Karpas-422 (cell line): ENCODE data around the gene SLC16A2. TPM values are rescaled to one million over a fixed set of nuclear protein-coding genes. Genes with fewer than 3 reads are reported as not detected.

Experiments used
- DNase-seq: peaks from one replicate; pipeline ENCODE4 v3.0.0-alpha.2; 2015
- H2AFZ ChIP-seq: fragments of 200-600 bp; sonication (generic); 2 replicates; pipeline ENCODE4 v1.6.1; 2014; ENCODE audit warnings: antibody characterized with exemption, low read length, mixed read lengths
- H3K27ac ChIP-seq: fragments of 200-600 bp; sonication (generic); 2 replicates; pipeline ENCODE4 v1.5.1; 2014; ENCODE audit warnings: mild to moderate bottlenecking, low read length, moderate library complexity
- H3K27me3 ChIP-seq: fragments of 200-600 bp; sonication (generic); 2 replicates; pipeline ENCODE4 v1.6.1; 2014; ENCODE audit warnings: low read length, mixed read lengths
- H3K36me3 ChIP-seq: fragments of 200-600 bp; sonication (generic); 2 replicates; pipeline ENCODE4 v1.6.1; 2014; ENCODE audit warnings: low read length, mixed read lengths; ENCODE audit not compliant: insufficient read depth
- H3K4me1 ChIP-seq: fragments of 200-600 bp; sonication (generic); 2 replicates; pipeline ENCODE4 v1.6.1; 2014; ENCODE audit warnings: mild to moderate bottlenecking, low read length, mixed read lengths
- H3K4me2 ChIP-seq: fragments of 200-600 bp; sonication (generic); 2 replicates; pipeline ENCODE4 v1.6.1; 2014; ENCODE audit warnings: low read length, low read depth, mild to moderate bottlenecking; ENCODE audit not compliant: poor library complexity, severe bottlenecking
- H3K4me3 ChIP-seq: fragments of 200-600 bp; sonication (generic); 2 replicates; pipeline ENCODE4 v1.5.1; 2014; ENCODE audit warnings: mild to moderate bottlenecking, antibody characterized with exemption, low read length, mixed read lengths
- H3K79me2 ChIP-seq: fragments of 200-600 bp; sonication (generic); 2 replicates; pipeline ENCODE4 v1.6.1; 2014; ENCODE audit warnings: mild to moderate bottlenecking, low read length, mixed read lengths
- H3K9ac ChIP-seq: fragments of 200-600 bp; sonication (generic); 2 replicates; pipeline ENCODE4 v1.6.0; 2014; ENCODE audit warnings: low read length
- H3K9me2 ChIP-seq: fragments of 200-600 bp; sonication (generic), shearing (Covaris generic); replicated peaks from 2 replicates; pipeline ENCODE4 v1.6.0; 2014; ENCODE audit warnings: mild to moderate bottlenecking, low read length, moderate library complexity; ENCODE audit not compliant: insufficient read depth
- H3K9me3 ChIP-seq: fragments of 300-700, 200-600 bp; sonication (generic); 2 replicates; pipeline ENCODE4 v1.6.1; 2014; ENCODE audit warnings: low read length, mixed read lengths
- H4K20me1 ChIP-seq: fragments of 200-600 bp; sonication (generic); 2 replicates; pipeline ENCODE4 v1.6.1; 2014; ENCODE audit warnings: mild to moderate bottlenecking, antibody characterized with exemption, low read length, low read depth; ENCODE audit not compliant: insufficient read depth
- total RNA-seq: library from RNA; depleted of rRNA; stranded (reverse); fragments of >200 nt; shearing (Covaris generic); gene quantifications from 2 replicates; pipeline ENCODE4 v1.2.3, GENCODE V29; 2014; ENCODE audit warnings: low replicate concordance

The SLC16A2 gene
- total RNA-seq, 1 experiment from 2014 or later = not detected

DNA sequence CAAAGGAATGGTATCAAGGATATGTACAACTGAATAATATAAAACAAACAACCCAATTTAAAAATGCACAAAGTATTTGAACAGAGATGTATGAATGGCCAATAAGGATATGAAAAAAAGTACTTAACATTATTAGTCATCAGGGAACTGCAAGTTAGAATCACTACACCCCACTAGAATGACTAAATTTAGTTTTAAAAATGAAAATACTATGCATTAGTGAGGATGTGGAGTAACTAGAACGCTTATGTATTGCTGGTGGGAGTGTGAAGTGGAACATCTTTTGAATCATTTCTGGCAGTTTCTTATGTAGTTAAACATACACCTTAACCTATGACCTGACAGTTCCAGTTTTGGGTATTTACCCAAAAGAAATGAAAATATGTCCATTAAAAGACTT, 13.0 kb upstream of the SLC16A2 start:
- Histone ChIP-seq H3K9ac (no peak overlapping the region), H4K20me1 (no peaks in the 10 kb centered on the region), H3K9me2 (no peaks in the 10 kb centered on the region), H3K27me3 (no peaks in the 10 kb centered on the region), H2AFZ (no peak overlapping the region), H3K4me3 (no peak overlapping the region), H3K27ac (no peak overlapping the region), H3K36me3 (no peaks in the 10 kb centered on the region), H3K79me2 (no peaks in the 10 kb centered on the region), H3K4me1 (no peaks in the 10 kb centered on the region), H3K9me3 (no peaks in the 10 kb centered on the region), H3K4me2 (no peak overlapping the region)
- DNase-seq = no peak

DNA sequence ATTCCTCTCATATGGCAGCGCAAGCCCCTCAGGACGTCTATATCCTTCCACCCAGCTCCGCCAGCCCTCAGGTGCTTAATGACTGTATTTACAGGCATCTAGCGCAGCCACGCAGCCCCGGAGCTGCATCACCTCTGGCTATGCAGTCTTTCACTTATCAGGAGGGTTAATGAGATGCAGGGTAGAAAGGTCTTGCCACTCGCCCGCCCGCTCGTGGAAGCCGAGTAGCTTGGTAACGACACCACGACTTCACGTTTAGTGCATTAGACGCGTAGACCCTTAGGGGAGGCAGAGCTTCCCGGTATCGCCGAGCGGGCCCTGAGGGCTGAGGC, 1.5 kb upstream of the SLC16A2 start:
- no peak overlapping the region for H3K4me3 ChIP-seq
- no peaks in the 10 kb centered on the region for H3K79me2 ChIP-seq
- H3K27ac ChIP-seq = no peak overlapping the region
- no peak for DNase-seq
- H3K9ac ChIP-seq = no peak overlapping the region
- H3K9me3 ChIP-seq = no peaks in the 10 kb centered on the region
- H3K4me1 ChIP-seq = no peaks in the 10 kb centered on the region
- no peaks in the 10 kb centered on the region for H4K20me1 ChIP-seq
- no peaks in the 10 kb centered on the region for H3K27me3 ChIP-seq
- H3K4me2 ChIP-seq = no peak overlapping the region
- H3K9me2 ChIP-seq = no peaks in the 10 kb centered on the region
- H3K36me3 ChIP-seq = no peaks in the 10 kb centered on the region
- H2AFZ ChIP-seq = no peak overlapping the region

DNA sequence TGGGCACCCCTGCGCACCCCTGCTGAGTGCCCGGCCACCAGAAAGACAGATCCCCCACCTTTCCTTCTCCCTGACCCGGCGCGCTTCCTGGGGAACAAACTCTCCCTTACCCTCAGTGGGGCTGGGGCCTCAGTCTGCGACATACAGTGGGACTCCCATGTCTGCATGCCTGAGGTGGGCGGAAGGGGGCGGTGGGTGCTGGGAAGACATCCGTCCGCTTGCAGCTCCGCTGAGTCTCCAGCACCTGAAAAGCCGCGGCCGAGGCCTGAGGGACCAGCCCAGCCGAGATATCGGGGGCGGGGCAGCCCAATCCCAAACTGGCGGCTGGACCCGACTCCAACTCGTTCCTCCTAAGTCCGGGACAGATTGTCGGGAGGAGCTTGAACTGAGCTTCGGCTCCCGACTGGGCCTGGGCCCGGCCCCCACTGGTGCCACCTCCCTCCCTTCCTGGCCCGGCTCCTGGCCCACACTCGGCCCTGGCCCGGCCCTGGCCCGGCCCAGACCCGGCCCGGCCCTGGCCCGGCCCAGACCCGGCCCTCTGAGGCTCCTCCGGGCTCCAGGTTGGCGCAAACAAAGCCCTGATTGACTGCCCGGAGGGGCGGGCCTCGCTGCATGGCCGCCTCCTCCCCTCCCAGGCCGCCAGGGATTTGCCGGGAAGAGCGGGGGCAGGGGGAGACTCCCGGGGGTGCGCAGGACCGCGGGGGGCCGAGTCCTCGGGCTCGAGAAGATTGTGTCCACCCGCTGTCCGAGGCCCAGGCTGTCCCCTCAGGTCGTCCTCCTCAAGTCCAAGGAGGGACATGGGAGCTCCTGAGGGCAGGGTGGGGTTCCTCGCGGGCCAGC, 877 bp upstream of the SLC16A2 start:
- no peaks in the 10 kb centered on the region for H3K27me3 ChIP-seq
- no peaks in the 10 kb centered on the region for H3K36me3 ChIP-seq
- no peak overlapping the region for H3K4me2 ChIP-seq
- no peak for DNase-seq
- H4K20me1 ChIP-seq = no peaks in the 10 kb centered on the region
- H2AFZ ChIP-seq = no peak overlapping the region
- no peaks in the 10 kb centered on the region for H3K79me2 ChIP-seq
- no peaks in the 10 kb centered on the region for H3K9me2 ChIP-seq
- no peak overlapping the region for H3K9ac ChIP-seq
- H3K4me3 ChIP-seq = no peak overlapping the region
- no peaks in the 10 kb centered on the region for H3K9me3 ChIP-seq
- no peaks in the 10 kb centered on the region for H3K4me1 ChIP-seq
- H3K27ac ChIP-seq = no peak overlapping the region

DNA sequence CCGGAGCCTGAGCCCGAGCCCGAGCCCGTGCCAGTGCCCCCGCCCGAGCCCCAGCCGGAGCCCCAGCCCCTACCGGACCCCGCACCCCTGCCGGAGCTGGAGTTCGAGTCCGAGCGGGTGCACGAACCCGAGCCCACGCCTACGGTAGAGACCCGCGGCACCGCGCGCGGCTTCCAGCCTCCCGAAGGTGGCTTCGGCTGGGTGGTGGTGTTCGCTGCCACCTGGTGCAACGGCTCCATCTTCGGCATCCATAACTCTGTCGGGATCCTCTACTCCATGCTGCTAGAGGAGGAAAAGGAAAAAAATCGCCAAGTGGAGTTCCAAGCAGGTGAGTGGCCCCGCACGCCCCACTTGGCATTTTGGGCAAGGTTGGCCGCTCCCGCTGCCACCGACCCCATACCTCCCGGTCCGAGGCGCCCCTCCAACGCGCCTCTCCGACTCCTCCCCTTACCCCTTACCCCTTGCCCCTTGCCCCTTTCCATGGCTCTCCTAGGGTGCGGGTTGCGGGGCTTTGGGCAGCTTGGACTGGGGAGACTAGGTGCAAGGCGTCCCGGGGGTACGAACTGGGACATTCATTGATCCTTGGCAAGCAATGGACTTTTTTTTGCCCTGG, 553 bp downstream of the SLC16A2 start:
- no peaks in the 10 kb centered on the region for H3K79me2 ChIP-seq
- no peak overlapping the region for H3K27ac ChIP-seq
- no peak overlapping the region for H3K9ac ChIP-seq
- H3K4me1 ChIP-seq = no peaks in the 10 kb centered on the region
- H4K20me1 ChIP-seq = no peaks in the 10 kb centered on the region
- H3K9me3 ChIP-seq = no peaks in the 10 kb centered on the region
- H3K9me2 ChIP-seq = no peaks in the 10 kb centered on the region
- no peaks in the 10 kb centered on the region for H3K27me3 ChIP-seq
- no peak overlapping the region for H2AFZ ChIP-seq
- H3K4me3 ChIP-seq = no peak overlapping the region
- DNase-seq = no peak
- no peaks in the 10 kb centered on the region for H3K36me3 ChIP-seq
- no peak overlapping the region for H3K4me2 ChIP-seq

- Histone ChIP-seq H3K4me1 (no peaks in the 10 kb centered on the region), H3K9me3 (no peaks in the 10 kb centered on the region), H3K79me2 (no peaks in the 10 kb centered on the region), H3K4me3 (no peak overlapping the region), H3K27ac (no peak overlapping the region), H4K20me1 (no peaks in the 10 kb centered on the region), H2AFZ (no peak overlapping the region), H3K9me2 (no peaks in the 10 kb centered on the region), H3K27me3 (no peaks in the 10 kb centered on the region), H3K4me2 (no peak overlapping the region), H3K36me3 (no peaks in the 10 kb centered on the region), H3K9ac (no peak overlapping the region)
- no peak for DNase-seq
Measured at GRCh38 chrX:74422576-74423288, 1.4 kb downstream of the SLC16A2 start.

DNA sequence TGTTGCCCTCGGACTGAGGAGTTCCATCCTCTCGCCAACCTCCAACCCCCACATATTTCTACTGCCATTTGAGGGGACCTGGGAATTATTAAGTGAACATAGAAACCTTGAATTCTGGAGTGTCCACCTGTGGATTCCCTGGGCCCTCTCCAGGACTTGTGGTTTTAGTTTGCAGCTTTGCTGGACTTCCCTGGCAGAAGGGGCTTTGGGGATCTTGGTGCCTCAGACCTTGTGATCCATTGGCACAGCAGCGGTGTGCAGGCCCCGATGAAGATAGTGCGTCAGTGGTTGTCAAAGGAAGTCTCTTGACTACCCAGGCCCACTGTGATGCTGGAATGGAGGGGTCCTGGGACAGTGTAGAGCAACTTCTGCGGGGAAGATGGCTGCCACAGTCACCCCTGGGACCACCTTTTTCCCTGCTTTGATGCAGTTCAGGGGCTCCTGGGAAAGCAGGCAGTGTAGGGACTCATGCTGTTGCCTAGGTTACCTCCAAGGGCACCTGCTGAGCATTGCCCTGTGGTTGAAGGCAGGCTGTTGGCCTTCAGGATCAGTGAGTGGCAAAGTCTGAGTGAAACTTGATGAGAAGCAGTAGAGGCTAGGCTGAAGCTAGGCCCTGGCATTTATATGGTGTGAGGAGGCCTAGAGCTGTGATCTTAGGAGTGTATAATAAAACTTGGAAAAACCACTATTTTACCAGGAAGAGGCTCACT, 2.2 kb downstream of the SLC16A2 start:
- no peak for DNase-seq
- no peak overlapping the region for H3K4me3 ChIP-seq
- H3K27ac ChIP-seq = no peak overlapping the region
- no peak overlapping the region for H2AFZ ChIP-seq
- no peak overlapping the region for H3K9ac ChIP-seq
- no peaks in the 10 kb centered on the region for H3K36me3 ChIP-seq
- no peaks in the 10 kb centered on the region for H3K79me2 ChIP-seq
- no peak overlapping the region for H3K4me2 ChIP-seq
- H3K9me3 ChIP-seq = no peaks in the 10 kb centered on the region
- no peaks in the 10 kb centered on the region for H3K9me2 ChIP-seq
- H4K20me1 ChIP-seq = no peaks in the 10 kb centered on the region
- no peaks in the 10 kb centered on the region for H3K27me3 ChIP-seq
- no peaks in the 10 kb centered on the region for H3K4me1 ChIP-seq

DNA sequence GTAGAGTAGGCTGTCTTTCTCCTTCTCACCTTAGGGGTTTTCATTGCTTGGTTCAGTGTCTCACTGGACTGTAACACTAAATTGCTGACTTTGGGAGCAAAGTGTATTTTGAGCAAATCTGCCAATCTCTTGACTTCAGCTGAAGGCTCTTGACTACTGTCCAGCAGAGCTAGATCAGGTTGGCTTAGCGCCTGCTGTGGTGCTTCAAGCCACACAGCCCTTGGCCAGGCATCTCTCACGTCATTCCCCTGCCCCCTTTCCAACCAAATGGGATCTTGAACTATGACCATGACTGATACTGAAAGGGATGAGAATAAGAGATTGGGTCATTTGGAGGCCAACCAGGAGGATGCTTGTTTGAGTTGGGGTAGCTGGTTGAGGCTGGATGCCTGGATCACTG, 4.8 kb downstream of the SLC16A2 start:
- Histone ChIP-seq H3K9me3 (no peaks in the 10 kb centered on the region), H3K4me3 (no peak overlapping the region), H3K36me3 (no peaks in the 10 kb centered on the region), H3K4me1 (no peaks in the 10 kb centered on the region), H3K27me3 (no peaks in the 10 kb centered on the region), H3K9ac (no peak overlapping the region), H3K4me2 (no peak overlapping the region), H2AFZ (no peak overlapping the region), H3K79me2 (no peaks in the 10 kb centered on the region), H4K20me1 (no peaks in the 10 kb centered on the region), H3K9me2 (no peaks in the 10 kb centered on the region), H3K27ac (no peak overlapping the region)
- peak; percentile 29 for DNase-seq

- Histone ChIP-seq H3K9ac (no peak overlapping the region), H3K4me1 (no peaks in the 10 kb centered on the region), H3K36me3 (no peaks in the 10 kb centered on the region), H3K4me3 (no peak overlapping the region), H3K79me2 (no peaks in the 10 kb centered on the region), H3K9me2 (no peaks in the 10 kb centered on the region), H3K27me3 (no peaks in the 10 kb centered on the region), H4K20me1 (no peaks in the 10 kb centered on the region), H3K9me3 (no peaks in the 10 kb centered on the region), H3K27ac (no peak overlapping the region), H2AFZ (no peak overlapping the region), H3K4me2 (no peak overlapping the region)
- DNase-seq = peak; percentile 16
Measured at GRCh38 chrX:74426615-74427014, 5.3 kb downstream of the SLC16A2 start.
